PFSK-1 (cell line): ENCODE results near the gene TAGLN2.

Experiments used
- SIN3A ChIP-seq: IDR thresholded peaks from 2 replicates; pipeline ENCODE4 v1.6.1; 2012; ENCODE audit warnings: mild to moderate bottlenecking, low read length, moderate library complexity, borderline replicate concordance; ENCODE audit not compliant: insufficient read depth
- TAF1 ChIP-seq: IDR thresholded peaks from 2 replicates; pipeline ENCODE4 v1.6.1; 2012; ENCODE audit warnings: low read length, control low read depth, borderline replicate concordance; ENCODE audit not compliant: insufficient read depth

DNA sequence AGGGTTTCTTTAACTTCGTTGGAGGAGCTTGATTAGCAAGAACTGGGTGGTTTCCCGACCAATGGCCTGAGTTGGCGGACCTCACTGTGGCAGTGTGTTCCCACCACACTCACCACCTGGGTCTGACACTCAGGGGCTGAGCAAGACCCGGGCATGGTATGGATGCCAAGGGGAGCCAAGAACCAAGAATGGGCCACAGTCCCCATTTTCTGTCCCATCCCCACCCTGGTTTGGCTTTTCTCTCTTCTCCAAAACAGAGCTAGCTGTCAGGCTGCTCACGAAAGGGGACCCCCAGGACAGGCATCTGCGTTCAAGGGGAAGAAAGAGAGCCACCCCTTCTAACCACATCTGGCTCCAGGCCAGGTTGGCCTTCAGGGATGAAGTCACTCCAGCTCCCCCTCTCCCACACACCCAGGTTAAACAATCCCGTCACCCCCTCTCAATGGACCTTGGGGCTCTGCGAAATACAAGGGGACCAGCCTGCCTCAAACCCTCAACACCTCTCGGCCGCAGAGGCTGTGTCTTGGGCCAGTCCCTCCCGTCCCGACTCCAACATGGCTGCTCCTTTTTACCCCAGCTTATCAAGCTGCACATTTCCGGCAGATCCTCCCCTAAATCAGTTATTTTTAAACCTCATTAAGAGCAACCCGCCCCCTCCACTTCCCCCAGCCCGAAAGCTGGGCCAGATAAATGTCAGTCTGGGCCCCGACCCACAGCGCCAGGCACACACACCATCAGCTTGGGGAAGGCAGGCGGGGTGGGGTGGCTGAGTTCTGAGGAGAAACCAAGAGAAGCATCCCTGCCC, 3.4 kb downstream of the TAGLN2 start:
- TF ChIP-seq TAF1 = no peak
- TF ChIP-seq SIN3A = no peak
